HG02970 (cell line): ENCODE measurements around the gene SLC48A1.

ENCODE experiments used
- ATAC-seq: cut with Tn5 transposase; IDR thresholded peaks from one replicate; pipeline ENCODE4 v1.9.1; 2021; ENCODE audit warnings: mild to moderate bottlenecking, moderate library complexity, moderate number of reproducible peaks; ENCODE audit not compliant: unreplicated experiment, low FRiP score

Gene SLC48A1

DNA sequence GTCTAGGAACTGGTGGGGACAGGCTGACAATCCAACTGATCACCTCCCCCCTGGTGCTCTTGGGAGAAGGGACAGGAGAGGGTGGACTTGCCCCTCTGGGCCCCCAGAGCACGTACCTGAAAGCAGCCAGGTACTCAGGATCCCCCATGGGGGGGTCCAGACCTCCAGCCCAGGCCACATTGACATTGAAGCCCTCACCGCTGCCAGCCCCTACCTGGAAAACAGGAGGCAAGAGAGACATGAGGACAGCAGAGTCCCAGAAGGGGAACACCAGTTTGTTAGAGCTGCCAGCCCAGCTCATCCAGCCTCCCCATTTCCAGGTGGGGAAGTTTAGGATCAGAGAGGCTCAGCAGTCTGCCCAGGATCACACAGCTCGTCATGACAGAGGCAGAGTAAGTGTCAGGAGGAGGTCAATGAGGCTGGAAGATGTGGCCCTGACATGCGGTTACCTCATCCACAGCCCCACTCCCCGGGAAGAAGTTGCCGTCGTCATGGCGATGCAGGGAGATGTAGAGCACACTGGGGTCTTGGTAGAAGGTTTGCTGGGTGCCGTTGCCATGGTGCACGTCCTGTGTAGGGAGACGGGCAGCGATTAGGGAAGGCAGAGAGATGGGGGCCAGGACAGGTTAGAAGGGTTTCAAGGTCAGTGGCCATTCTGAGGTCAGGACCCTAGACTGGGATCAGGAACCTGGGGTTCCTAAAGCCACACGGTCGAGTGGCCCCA is 14.7 kb downstream of the SLC48A1 start:
- no peak for ATAC-seq

DNA sequence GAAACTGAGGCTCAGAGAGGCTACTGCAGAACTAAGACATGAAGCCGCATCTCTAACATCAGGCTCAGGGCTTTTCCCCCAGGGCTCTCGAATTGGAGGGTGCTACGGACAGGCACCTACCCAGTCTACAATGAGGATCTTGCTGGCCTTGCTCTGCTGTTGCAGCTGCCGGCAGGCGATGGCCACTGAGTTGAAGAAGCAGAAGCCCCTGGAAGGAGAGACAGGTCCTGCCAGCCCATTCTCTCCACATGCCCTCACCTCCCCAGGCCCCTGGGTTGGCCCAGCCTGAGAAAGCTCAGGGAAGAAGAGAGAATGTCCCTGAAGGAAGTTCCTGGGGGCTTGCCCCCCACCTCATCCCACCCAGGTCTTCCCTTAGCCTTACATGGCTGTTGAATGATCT is 16.1 kb downstream of the SLC48A1 start:
- no peak for ATAC-seq

DNA sequence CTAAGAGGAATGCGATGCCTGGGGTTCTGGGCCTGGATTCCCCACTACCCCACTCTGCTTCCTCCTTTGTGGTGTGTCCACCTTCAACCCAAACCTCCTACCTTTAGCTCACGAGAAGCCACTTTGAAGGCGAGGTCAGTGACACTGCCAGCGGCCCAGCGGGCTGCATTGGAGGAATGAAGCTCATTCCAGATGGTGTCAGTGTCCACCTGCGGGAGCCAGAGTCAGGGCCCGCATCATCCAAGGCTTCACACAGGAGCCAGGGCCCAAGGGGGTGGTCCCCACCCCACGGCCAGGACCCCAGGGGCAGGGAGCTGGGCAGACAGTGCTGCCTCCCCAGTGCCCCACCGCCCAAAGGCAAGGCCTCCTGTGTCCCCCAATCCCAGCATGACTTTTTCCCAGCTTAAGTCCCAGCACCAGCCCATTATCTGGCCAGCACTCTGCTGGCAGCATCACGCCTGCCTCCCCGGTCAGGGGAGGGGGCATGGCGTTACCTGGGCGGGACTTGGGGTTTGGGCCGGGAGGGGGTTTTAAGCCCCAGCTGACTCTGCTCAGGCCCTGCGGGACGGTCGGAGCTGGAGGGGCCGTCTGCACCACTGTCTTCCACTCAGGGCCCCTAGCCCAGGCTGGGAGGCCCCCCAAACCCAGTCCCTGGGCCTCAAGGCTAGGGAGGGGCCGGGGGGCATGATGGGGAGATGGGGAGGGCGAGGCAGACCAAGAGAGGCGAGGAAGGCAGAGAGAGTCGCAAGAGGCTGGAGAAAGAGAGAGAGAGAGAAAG is 16.9 kb downstream of the SLC48A1 start:
- ATAC-seq, result no peak

DNA sequence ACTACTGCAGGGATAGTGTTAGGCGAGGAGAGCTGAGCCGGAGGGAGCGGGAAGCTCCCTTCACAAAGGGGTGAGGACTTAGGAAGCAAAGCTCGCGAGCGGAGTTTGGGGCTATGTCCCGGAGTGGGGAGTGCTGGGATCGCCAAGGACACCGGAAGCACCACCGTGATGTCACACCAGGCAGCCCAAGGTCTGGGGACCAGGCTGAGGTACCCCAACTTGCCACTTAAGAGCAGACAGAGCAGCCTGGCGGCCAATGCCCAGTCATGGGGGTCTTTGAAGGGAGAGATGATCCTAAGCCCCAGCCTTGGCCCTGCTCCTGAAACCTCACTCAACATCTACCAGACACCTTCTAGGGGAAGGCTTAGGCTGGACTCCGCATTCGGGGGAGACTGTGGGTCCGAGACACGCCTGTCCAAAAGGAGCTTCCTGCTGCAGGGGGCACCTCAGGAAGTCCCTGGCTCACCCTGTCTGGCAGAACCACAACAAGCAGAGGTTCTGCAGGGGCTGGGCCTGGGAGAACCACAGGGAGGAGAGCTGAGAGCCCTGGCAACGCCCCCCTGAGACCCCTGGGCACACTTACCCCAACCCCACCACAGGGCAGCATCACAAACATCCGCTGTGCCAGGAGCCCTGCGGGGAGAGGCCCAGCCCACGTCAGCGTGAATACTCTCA is 17.8 kb downstream of the SLC48A1 start:
- no peak for ATAC-seq

DNA sequence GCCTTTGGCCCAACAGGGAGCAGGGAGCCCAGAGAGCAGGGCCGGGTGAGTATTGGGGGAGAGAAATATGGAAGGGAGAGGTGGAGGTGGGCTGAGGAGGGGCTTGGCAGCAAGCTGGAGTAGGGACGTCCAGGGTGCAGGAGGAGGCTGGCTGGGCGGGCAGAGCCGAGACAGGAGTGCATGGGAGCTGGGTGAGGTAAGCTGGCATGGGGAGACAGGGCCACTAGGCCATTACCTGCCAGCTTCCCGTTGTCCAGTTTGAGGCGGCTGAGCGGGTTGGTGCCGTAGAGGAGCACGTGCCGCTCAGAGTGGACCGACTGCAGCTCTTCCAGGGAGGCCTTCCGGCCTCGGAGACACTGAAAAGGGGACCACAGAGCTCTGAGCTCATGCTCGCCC is 18.3 kb downstream of the SLC48A1 start:
- ATAC-seq, result no peak

DNA sequence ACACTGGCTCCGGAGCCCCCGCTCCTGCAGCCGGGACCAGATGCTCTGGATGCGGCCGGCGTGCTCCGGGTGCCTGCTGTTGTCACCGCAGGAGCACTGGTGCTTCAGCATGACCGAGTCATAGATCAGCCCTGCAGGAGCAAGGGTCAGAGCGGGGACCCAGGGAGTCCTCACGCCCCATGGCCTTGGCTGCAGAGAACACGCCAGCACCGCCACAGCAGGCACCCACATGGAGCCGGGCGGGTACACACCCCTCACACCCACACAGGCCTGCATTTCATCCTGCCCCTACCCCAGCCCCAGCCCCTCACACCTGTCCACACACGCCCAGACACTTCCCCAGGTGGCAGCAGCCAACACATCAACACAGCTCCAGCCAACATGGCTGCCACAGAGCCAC is 18.8 kb downstream of the SLC48A1 start:
- ATAC-seq, result no peak

DNA sequence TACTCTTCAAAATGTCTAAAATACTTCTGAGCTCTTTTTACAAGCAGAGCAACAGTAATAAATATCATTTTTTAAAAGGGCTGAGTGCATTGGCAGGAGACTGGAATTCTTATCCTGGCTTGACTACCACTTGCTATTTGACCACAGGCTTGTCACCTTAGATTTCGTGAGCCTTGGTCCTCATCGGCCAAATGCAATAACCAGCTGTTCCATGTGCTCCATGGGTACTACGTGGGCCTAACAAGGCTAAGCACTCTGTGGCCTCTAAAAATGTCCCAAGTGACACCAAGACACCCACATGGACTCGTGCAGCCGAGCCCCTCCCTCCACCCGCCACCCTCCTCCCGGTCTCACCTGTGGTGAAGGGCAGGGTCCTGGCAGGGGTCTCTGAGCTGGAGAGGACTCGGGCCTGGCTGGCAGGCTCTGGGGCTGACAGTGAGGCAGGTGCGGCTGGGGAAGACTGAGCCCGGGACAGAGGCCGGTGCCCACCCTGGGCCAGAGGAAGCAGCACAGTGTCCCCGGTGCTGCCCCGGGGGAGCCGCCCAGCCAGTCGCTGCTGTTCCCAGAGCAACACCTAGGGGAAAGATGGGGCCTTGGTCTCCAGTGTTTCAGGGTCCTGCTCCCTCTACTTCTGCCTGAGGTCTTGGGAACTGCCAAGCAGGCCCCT is 20.1 kb downstream of the SLC48A1 start:
- no peak for ATAC-seq

DNA sequence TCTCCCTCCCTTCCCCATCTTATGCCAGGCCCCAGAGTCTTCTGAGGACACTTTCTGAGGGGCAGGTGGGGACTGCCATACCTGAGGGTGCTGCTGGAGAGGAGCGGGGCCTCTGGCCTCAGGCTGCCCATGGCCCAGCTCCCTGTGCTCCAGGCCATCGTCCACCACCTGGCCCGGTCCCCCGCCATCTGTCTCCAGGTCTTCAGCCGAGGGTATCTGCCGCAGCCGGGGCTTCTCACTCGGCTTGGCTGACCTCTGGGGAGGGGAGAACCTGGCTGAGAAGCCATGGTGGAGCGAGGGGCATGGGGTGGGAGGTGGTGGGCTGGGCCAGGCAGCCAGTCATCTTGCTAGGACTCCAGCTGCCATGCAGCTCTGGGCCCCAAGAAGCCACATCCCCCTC is 21.6 kb downstream of the SLC48A1 start:
- no peak for ATAC-seq

DNA sequence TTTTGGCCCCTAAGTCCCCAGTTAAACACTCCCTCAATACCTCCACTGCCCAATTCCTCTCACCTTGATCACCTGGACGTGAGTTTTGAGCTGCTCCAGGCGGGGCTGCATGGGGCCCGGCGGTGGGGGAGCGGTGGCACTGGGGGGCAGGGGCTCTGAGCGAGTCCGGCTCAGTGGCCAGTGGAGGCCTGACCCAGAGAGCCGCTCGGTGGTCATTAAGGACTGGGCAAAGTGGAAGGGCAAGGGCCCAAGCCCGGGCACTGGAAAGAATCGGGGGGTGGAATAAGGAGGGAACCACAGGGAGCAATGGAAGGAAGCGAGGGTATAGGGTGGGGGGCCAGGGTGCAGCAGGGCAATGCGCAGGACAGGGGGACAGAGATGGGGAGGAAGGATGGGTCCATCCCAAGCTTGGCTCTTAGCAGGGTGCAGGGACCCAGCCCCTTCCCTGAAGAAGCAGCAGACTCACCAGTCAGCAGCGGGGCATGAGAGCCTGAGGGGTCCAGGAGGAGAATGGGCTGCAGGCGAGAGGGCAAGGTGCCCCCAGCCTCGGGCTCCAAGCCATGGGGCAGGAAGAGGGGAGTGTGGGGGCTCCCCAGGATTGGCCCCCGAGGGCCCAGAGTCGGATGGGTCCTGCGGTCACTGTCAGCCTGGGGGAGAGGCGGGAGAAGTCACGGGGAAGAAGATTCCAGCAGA is 22.2 kb downstream of the SLC48A1 start:
- no peak for ATAC-seq

DNA sequence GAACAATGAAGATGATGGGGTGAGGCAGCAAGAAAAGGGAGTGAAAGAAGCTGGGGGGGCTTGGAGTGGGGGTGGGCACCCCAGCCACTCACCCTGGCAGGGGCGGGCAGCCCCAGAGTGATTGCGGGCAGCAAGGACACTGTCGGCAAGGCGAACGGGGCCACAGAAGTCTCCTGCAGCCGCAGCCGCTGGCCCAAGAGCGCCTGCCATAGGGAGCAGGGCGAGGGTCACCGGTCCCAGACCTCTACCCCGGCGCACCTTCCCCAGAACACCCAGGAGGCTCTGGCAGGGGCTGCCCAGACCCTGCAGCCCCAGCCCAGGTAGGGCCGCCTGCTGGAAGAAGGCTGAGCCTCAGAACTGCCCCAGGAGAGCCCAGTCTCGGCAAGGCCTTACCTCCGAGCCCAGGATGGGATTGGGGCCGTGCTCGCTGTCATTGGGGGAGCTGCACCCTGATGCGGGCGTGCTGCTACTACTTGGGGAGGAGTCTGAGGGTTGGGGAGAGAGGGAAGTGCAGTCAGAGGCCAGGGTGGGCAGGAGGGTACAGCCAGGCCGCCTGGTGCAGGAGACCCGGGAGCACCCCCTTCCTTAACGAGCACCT is 22.9 kb downstream of the SLC48A1 start:
- no peak for ATAC-seq

DNA sequence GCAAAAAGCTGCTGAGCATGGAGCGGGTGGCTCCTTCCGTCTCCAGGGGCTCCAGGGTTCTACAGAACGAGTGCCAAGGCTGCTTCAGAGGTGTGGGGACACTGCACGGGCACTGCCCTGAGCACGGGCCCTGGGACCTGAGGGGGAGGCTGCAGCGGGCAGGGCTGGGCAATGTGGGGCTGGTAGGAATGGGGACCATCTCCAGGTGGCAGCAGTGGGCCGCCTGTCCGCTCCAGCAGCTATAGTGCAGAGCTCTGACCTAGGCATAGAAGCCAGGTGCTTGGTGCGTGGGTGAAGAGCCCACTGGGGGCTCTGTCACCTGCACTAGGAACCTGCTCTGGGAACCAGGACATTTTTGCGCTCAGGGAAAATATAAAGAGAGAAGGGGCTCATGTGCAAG is 24.4 kb downstream of the SLC48A1 start:
- ATAC-seq, result no peak

DNA sequence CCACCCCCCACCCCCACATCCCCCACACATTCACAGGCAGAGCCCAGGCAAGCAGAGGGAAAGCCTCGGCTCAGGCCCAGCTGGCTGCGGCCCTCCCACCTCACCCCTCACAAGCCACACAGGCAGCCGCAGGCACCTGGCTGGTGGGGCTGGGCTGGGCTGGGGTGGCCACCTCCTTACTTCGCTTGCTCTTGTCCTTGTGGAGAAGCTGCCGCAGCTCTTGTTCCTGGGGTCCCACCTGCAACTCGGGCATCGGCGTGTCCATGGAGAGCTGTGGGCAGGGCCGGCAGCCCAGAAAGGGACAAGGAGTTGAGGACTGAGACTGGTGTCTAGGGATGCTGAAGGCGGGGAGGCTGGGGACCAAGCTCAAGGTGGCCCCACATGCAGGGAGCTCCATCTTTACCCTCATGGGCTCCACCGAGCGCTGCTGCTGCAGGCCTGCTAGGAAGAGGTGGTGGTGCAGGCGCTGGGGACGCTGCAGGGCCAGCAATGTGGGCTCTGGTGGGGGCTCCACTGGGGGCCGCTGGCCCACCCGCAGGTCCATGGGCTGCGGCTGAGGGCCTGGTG is 25.4 kb downstream of the SLC48A1 start:
- no peak for ATAC-seq

DNA sequence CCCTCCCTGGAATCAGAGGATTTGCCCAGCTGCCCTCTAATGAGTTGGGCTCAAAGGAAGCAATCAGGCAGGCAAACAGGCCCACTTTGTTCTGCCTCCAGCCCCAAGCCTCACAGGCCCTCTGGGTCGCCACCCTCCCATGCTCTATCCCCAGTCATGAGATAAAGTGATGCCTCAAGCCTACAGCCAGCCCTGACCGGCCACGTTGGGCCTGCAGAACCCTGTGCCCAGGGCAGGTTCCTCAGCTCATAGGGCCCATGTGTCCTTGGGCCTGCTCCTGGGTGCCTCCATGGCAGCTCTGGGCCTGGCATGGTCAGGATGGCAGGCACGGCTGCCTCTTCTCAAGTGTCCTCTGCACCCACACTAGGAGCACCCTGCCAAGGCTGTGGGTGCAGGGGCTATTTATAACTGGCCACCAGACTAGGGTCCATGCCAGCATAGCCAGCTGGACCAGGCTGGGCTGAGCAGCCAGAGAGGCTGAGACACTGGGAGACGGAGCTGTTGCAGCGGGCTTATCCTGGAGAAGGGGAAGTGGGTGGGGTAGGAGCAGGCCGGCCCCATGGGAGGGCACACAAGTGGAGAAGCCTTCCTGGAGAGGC is 26.4 kb downstream of the SLC48A1 start:
- no peak for ATAC-seq

DNA sequence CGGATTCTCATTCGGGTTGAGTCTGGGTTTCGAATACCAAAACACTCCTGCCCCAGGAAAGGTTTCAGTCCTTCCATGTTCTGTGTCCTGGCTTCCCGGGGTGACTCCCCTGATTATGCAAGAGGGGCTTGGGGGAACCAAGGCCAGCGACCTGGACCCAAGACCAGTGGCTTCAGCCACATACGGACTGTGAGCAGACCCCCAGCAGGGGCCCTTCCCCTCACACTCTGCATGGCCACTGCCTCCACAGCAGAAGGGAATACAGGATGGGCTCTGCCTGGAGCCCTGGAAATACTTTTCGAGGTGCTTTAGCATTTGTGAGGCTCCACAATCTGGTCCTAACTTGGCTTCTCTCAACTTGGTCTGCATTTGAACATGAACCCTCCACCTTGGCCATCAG is 27.5 kb downstream of the SLC48A1 start:
- ATAC-seq, result no peak

DNA sequence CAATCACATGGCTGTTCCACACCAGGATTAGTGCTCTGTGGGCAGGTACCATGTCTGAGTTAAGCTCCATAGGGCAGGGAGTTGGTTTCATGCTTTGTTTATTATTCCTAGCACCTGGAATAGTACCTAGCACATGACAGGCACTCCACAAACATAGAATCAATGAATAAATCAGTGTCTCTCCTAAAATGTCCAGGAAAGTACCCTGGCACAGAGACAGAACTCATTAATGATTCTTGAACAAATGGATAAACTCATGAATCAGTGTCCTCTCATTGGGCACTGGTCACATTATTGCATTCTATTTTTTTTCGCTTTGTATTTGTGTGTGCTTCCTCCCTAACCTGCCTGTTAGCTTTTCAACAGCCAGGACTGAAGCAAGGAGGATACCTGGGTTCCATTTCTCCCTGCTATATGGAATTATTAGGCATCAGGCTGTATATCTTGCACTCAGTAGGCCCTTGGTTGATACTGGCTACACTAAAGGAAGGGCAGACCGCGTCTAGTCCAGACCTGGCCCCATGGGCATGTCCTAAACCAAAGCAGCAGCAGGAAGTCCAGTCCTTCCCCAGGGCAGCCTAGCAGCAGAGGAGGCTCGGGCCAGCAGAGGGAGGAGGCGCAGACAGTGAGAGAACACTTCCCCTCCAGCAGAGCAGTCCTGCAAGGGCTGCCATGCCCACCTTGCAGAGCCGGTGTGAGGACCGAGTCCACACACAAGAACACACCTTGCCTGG is 28.3 kb downstream of the SLC48A1 start:
- no peak for ATAC-seq

DNA sequence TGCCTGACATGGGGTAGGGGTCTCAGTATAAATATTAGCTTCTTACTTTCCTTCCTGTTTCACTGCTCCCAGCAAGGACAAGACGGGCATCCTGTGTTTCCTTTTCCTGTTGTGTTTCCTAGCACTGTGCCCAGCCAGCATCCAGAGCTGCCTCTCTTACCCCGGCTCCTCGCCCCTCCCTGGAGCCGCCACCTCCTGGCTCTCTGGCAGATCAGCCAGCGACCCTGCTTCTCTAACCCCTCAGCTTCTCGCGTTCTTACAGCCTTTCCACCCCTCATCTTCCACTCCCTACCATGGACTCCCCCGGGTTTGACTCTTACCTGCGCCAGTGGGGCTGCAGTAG is 28.8 kb downstream of the SLC48A1 start:
- no peak for ATAC-seq

DNA sequence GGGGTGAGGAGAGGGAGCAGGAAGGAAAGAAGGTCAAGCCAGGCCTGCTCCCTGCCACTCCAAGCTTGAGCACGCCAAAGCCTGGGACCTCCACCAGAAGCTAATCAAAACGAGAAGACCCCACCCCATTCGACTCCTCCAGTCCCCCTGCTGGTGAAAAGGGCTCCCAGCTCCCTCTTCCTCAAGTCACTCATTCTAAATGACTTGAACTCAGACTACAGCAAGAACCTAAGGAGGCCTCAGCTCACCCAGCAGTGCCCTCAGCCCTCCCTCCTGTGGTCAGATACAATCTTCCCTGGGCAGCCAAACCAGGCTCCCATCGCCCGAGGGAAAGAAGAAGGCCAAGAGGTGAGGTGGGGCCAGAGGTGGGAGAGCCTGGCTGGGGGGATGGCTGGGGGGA is 29.3 kb downstream of the SLC48A1 start:
- no peak for ATAC-seq

DNA sequence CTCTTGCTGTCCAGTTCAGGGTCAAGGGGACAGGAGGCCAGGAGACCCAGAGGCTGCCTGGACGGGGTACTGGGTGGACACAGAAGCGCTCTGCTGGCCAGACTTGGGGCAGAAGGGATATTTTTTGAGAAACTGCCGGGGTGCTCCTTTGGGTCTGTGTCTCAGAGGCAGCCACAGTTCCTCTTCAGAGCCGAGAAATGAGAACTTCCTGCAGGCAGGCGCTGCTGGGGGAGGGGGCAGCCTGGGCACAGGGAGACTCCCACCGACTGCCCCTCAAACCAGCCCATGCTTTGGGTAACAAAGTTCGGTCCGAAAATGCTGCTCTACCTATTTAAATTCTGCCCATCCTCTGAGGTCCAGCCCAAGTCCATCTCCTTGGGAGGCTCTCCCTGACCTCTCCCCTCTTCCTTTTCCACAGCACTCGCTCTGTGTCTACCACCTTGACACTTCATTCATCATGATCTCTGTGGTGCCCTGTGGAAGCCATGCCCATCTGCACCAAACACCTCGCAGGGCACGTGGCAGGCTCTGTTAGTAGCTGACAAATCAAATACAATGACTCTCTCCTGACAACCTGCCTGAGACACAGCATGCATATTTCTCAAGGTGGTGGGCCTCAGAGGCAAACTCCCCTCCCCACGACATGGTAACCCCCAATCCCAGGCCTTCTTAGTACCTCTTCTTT is 30.3 kb downstream of the SLC48A1 start:
- no peak for ATAC-seq
